Endodermal cell (in vitro differentiated cells): ENCODE results near the gene SNRNP35. TPM values are rescaled to one million over a fixed set of nuclear protein-coding genes. Genes with fewer than 3 reads are reported as not detected.
"Not testable (repeated sequence)": the region's sequence is repeated elsewhere in the genome, so short reads cannot be mapped to it uniquely, and the experiment has no call there.

Source experiments
- DNase-seq: peaks from one replicate; pipeline ENCODE4 v3.0.0-alpha.2; 2017
- H3K27ac ChIP-seq: 2 replicates; pipeline ENCODE4 v1.5.1; 2013; ENCODE audit warnings: mild to moderate bottlenecking, low read depth, low read length, moderate library complexity
- H3K27me3 ChIP-seq: 2 replicates; pipeline ENCODE4 v1.6.1; 2013; ENCODE audit warnings: mild to moderate bottlenecking, low read length, moderate library complexity; ENCODE audit not compliant: insufficient read depth, control insufficient read depth, poor library complexity, severe bottlenecking
- H3K36me3 ChIP-seq: 2 replicates; pipeline ENCODE4 v1.7.0; 2013; ENCODE audit warnings: mild to moderate bottlenecking, low read length, moderate library complexity; ENCODE audit not compliant: control insufficient read depth, insufficient read depth
- H3K4me1 ChIP-seq: one replicate; pipeline ENCODE4 v1.7.0; 2013; ENCODE audit warnings: low read length; ENCODE audit not compliant: control insufficient read depth, insufficient read depth
- H3K4me3 ChIP-seq: 2 replicates; pipeline ENCODE4 v1.5.1; 2013; ENCODE audit warnings: mild to moderate bottlenecking, low read length, moderate library complexity
- H3K9ac ChIP-seq: 2 replicates; pipeline ENCODE4 v1.6.1; 2013; ENCODE audit warnings: mild to moderate bottlenecking, low read length, moderate library complexity; ENCODE audit not compliant: poor library complexity, severe bottlenecking; ENCODE audit errors: extremely low read depth
- H3K9me3 ChIP-seq: 2 replicates; pipeline ENCODE4 v1.6.1; 2013; ENCODE audit warnings: mild to moderate bottlenecking, low read length, moderate library complexity; ENCODE audit not compliant: control insufficient read depth
- H3K27ac Mint-ChIP-seq: 2 replicates; pipeline ENCODE4 v1.8.0; 2020; ENCODE audit warnings: mixed read lengths
- H3K27me3 Mint-ChIP-seq: 2 replicates; pipeline ENCODE4 v1.8.0; 2021; ENCODE audit warnings: mild to moderate bottlenecking, mixed read lengths; ENCODE audit not compliant: insufficient read depth
- H3K36me3 Mint-ChIP-seq: 2 replicates; pipeline ENCODE4 v1.8.0; 2020; ENCODE audit warnings: low read depth, mixed read lengths
- H3K4me1 Mint-ChIP-seq: 2 replicates; pipeline ENCODE4 v1.8.0; 2020; ENCODE audit warnings: mixed read lengths
- H3K4me3 Mint-ChIP-seq: 2 replicates; pipeline ENCODE4 v1.8.0; 2020; ENCODE audit warnings: mild to moderate bottlenecking, moderate library complexity, mixed read lengths
- H3K9me3 Mint-ChIP-seq: 2 replicates; pipeline ENCODE4 v1.8.0; 2020; ENCODE audit warnings: mild to moderate bottlenecking, mixed read lengths
- WGBS, 2 experiments: methylation state at CpG; one replicate each; pipeline versions ENCODE4 v1.1.5 to v1.1.7; 2013; ENCODE audit warnings: missing lambda C conversion rate in 2 of 2, mixed read lengths in 1 of 2; ENCODE audit not compliant: insufficient coverage in 1 of 2, insufficient read length in 1 of 2; 5-methylcytosine and 5-hydroxymethylcytosine counted together
- total RNA-seq, 2 donors: library from RNA; stranded (reverse); fragmentation: NEBNext Ultra II Directional in 1 of 2; extraction: Animal tissue kit (Norgen Biotek cat#: 25700) in 1 of 2; gene quantifications; 2 replicates in 1 of 2; 3 replicates in 1 of 2; pipeline ENCODE4 v1.2.1, GENCODE V29; 2021
- TF ChIP-seq, protein P1 (sequence below): fragments of 200-600 bp; sonication (generic); conservative IDR thresholded peaks from 2 replicates; pipeline ENCODE4 v1.5.0; 2021; ENCODE audit warnings: antibody characterized with exemption, mild to moderate bottlenecking

SNRNP35 gene
- total RNA-seq, 2 donors from 2014 or later, result 17.9 to 24.9 TPM

- DNase-seq, result no peak
- no peak overlapping the region for H3K27ac Mint-ChIP-seq
- no peaks in the 10 kb centered on the region for H3K4me1 Mint-ChIP-seq
- no peak overlapping the region for H3K4me3 ChIP-seq
- no peaks in the 10 kb centered on the region for H3K27me3 Mint-ChIP-seq
- peaks cover 15% of the 10 kb centered on the region for H3K36me3 ChIP-seq
- no peaks in the 10 kb centered on the region for H3K4me1 ChIP-seq
- H3K9ac ChIP-seq, result no peak overlapping the region
- H3K9me3 Mint-ChIP-seq, result no peaks in the 10 kb centered on the region
- WGBS, 2 experiments, result 93 to 98% methylated on average over 6 of the region's 6 CpGs
- H3K9me3 ChIP-seq, result no peaks in the 10 kb centered on the region
- no peak overlapping the region for H3K4me3 Mint-ChIP-seq
- TF ChIP-seq, protein P1, sequence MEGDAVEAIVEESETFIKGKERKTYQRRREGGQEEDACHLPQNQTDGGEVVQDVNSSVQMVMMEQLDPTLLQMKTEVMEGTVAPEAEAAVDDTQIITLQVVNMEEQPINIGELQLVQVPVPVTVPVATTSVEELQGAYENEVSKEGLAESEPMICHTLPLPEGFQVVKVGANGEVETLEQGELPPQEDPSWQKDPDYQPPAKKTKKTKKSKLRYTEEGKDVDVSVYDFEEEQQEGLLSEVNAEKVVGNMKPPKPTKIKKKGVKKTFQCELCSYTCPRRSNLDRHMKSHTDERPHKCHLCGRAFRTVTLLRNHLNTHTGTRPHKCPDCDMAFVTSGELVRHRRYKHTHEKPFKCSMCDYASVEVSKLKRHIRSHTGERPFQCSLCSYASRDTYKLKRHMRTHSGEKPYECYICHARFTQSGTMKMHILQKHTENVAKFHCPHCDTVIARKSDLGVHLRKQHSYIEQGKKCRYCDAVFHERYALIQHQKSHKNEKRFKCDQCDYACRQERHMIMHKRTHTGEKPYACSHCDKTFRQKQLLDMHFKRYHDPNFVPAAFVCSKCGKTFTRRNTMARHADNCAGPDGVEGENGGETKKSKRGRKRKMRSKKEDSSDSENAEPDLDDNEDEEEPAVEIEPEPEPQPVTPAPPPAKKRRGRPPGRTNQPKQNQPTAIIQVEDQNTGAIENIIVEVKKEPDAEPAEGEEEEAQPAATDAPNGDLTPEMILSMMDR, result no peak
- no peaks in the 10 kb centered on the region for H3K27me3 ChIP-seq
- H3K27ac ChIP-seq, result no peak overlapping the region
- H3K36me3 Mint-ChIP-seq, result peaks cover 47% of the 10 kb centered on the region
Observed at GRCh38 chr12:123506843-123507236, 48.9 kb downstream of the SNRNP35 start.

- peak overlapping the region; percentile 76 for H3K27ac ChIP-seq
- Mint-ChIP-seq H3K4me3 (no peak overlapping the region), H3K27ac (no peak overlapping the region), H3K4me1 (peaks cover 2% of the 10 kb centered on the region), H3K27me3 (no peaks in the 10 kb centered on the region), H3K36me3 (peaks cover 31% of the 10 kb centered on the region), H3K9me3 (no peaks in the 10 kb centered on the region)
- H3K27me3 ChIP-seq, result no peaks in the 10 kb centered on the region
- no peaks in the 10 kb centered on the region for H3K9me3 ChIP-seq
- DNase-seq, result no peak
- H3K36me3 ChIP-seq, result peaks cover 42% of the 10 kb centered on the region
- H3K4me1 ChIP-seq, result no peaks in the 10 kb centered on the region
- H3K4me3 ChIP-seq, result no peak overlapping the region
- TF ChIP-seq, protein P1, result no peak
- 93 to 94% methylated on average over 20 to 26 of the region's 26 CpGs for WGBS, 2 experiments
- no peak overlapping the region for H3K9ac ChIP-seq
Observed at GRCh38 chr12:123512838-123513665, 55.1 kb downstream of the SNRNP35 start.

DNA sequence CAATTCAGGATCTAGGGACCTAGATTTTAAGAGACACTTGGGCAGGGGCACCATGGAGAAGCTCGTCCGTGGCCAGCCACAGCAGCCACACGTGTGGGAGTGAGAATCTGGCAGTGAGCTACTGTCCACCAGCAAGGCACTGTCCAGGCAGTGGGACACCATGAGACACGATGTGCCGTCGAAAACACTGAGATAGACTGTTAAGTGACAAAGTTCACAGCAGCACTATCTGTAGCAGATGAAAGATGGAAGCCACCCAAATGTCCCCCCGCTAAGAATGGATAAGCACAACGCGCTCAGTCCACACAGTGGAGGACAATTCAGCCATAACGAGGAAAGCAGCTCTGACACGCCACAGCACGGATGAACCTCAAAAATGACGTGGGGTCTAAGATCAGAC lies 55.9 kb downstream of the SNRNP35 start:
- H3K27me3 Mint-ChIP-seq, result no peaks in the 10 kb centered on the region
- no peak overlapping the region for H3K27ac Mint-ChIP-seq
- DNase-seq, result no peak
- H3K4me1 Mint-ChIP-seq, result peaks cover 2% of the 10 kb centered on the region
- Histone ChIP-seq H3K9me3 (no peaks in the 10 kb centered on the region), H3K36me3 (peaks cover 48% of the 10 kb centered on the region), H3K4me1 (no peaks in the 10 kb centered on the region), H3K4me3 (no peak overlapping the region), H3K9ac (no peak overlapping the region), H3K27me3 (no peaks in the 10 kb centered on the region), H3K27ac (peak overlapping the region; percentile 76)
- TF ChIP-seq, protein P1, result no peak
- H3K4me3 Mint-ChIP-seq, result no peak overlapping the region
- WGBS, 2 experiments, result 95 to 96% methylated on average over 13 of the region's 13 CpGs
- H3K9me3 Mint-ChIP-seq, result no peaks in the 10 kb centered on the region
- H3K36me3 Mint-ChIP-seq, result peaks cover 31% of the 10 kb centered on the region

GRCh38 chr12:123514582-123515221 lies 56.8 kb downstream of the SNRNP35 start:
- not testable (repeated sequence) for H3K9me3 ChIP-seq, H3K4me1 Mint-ChIP-seq, DNase-seq

More at GRCh38 chr12:123514582-123515221, 56.8 kb downstream of the SNRNP35 start:
- H3K4me1 ChIP-seq, H3K27ac ChIP-seq, H3K9me3 Mint-ChIP-seq, H3K27ac Mint-ChIP-seq, H3K9ac ChIP-seq, H3K4me3 Mint-ChIP-seq, H3K4me3 ChIP-seq, H3K27me3 ChIP-seq, H3K27me3 Mint-ChIP-seq: not testable (repeated sequence)
- no CpG with 5 or more reads among the region's 1 CpG for WGBS, 2 experiments
- peaks cover 55% of the 10 kb centered on the region for H3K36me3 ChIP-seq
- H3K36me3 Mint-ChIP-seq, result peaks cover 33% of the 10 kb centered on the region
